Parathyroid adenoma (tissue), 2 donors: ENCODE results near the gene BTG3.

Source experiments
- H2AFZ ChIP-seq: fragments of 300-600 bp; sonication (generic); one replicate; pipeline ENCODE4 v1.7.0; 2017; ENCODE audit warnings: antibody characterized with exemption, mild to moderate bottlenecking
- H3K27ac ChIP-seq: fragments of 300-600 bp; sonication (generic); one replicate; pipeline ENCODE4 v1.7.0; 2017
- H3K27me3 ChIP-seq: fragments of 300-600 bp; sonication (generic); one replicate; pipeline ENCODE4 v1.7.0; 2017; ENCODE audit warnings: low read length; ENCODE audit not compliant: control insufficient read depth, insufficient read depth
- H3K36me3 ChIP-seq: fragments of 300-600 bp; sonication (generic); one replicate; pipeline ENCODE4 v1.7.0; 2017; ENCODE audit warnings: low read length; ENCODE audit not compliant: control insufficient read depth, insufficient read depth
- H3K4me1 ChIP-seq: fragments of 300-600 bp; sonication (generic); one replicate; pipeline ENCODE4 v1.7.0; 2017; ENCODE audit warnings: control low read depth
- H3K4me2 ChIP-seq: fragments of 300-600 bp; sonication (generic); one replicate; pipeline ENCODE4 v1.7.0; 2017; ENCODE audit warnings: low read length
- H3K4me3 ChIP-seq: fragments of 300-600 bp; sonication (generic); one replicate; pipeline ENCODE4 v1.7.0; 2017; ENCODE audit warnings: low read depth, low read length
- H3K79me2 ChIP-seq: fragments of 300-600 bp; sonication (generic); one replicate; pipeline ENCODE4 v1.7.0; 2017; ENCODE audit warnings: control low read depth
- H3K9ac ChIP-seq: fragments of 300-600 bp; sonication (generic); one replicate; pipeline ENCODE4 v1.7.0; 2017; ENCODE audit warnings: mild to moderate bottlenecking
- H3K9me3 ChIP-seq: fragments of 300-600 bp; sonication (generic); one replicate; pipeline ENCODE4 v1.7.0; 2017; ENCODE audit warnings: low read length; ENCODE audit not compliant: control insufficient read depth
- CTCF ChIP-seq: fragments of 300-600 bp; sonication (generic); IDR thresholded peaks from one replicate; pipeline ENCODE4 v1.7.0; 2017; ENCODE audit warnings: antibody characterized with exemption, mild to moderate bottlenecking
- donor health status: primary hyperparathyroidism.

The BTG3 gene

GRCh38 chr21:17548262-17548661, 64.4 kb downstream of the BTG3 start:
- Histone ChIP-seq H3K79me2 (no peaks in the 10 kb centered on the region), H3K36me3 (no peaks in the 10 kb centered on the region), H3K27me3 (no peaks in the 10 kb centered on the region), H2AFZ (no peak overlapping the region), H3K9me3 (no peaks in the 10 kb centered on the region), H3K27ac (no peak overlapping the region), H3K4me3 (no peak overlapping the region), H3K4me2 (no peak overlapping the region), H3K4me1 (no peaks in the 10 kb centered on the region), H3K9ac (no peak overlapping the region)
- no peak for TF ChIP-seq CTCF

GRCh38 chr21:17545007-17545406, 67.7 kb downstream of the BTG3 start:
- Histone ChIP-seq H3K9me3 (no peaks in the 10 kb centered on the region), H3K27me3 (no peaks in the 10 kb centered on the region)

More at GRCh38 chr21:17545007-17545406, 67.7 kb downstream of the BTG3 start:
- H3K27ac ChIP-seq: no peak overlapping the region
- H3K4me1 ChIP-seq: no peaks in the 10 kb centered on the region
- no peak for TF ChIP-seq CTCF
- no peaks in the 10 kb centered on the region for H3K36me3 ChIP-seq
- H3K9ac ChIP-seq: no peak overlapping the region
- no peaks in the 10 kb centered on the region for H3K79me2 ChIP-seq
- H2AFZ ChIP-seq: no peak overlapping the region
- no peak overlapping the region for H3K4me3 ChIP-seq
- H3K4me2 ChIP-seq: no peak overlapping the region
